ENCODE measurements around the gene MAP1B.

MAP1B gene

GRCh38 chr5:72146056-72146455 lies 38.8 kb downstream of the MAP1B start:
- H3K9me3 ChIP-seq (replicated peaks; ENCODE audit: insufficient read depth, low read length) = no peaks in the 10 kb centered on the region
- no peak overlapping the region for H3K9ac ChIP-seq (ENCODE audit: low read length)
- no peak overlapping the region for H3K4me2 ChIP-seq (ENCODE audit: low read depth, low read length)
- no peak overlapping the region for H2AFZ ChIP-seq (ENCODE audit: low read length)
- no peaks in the 10 kb centered on the region for H3K27me3 ChIP-seq (replicated peaks; ENCODE audit: insufficient read depth, low read length)
- no peak for DNase-seq
- no peak overlapping the region for H3K4me3 ChIP-seq (ENCODE audit: low read length)
- H3K36me3 ChIP-seq (replicated peaks; ENCODE audit: insufficient read depth, low read length) = no peaks in the 10 kb centered on the region
- H3K27ac ChIP-seq (ENCODE audit: low read length) = no peak overlapping the region
- H3K9me2 ChIP-seq (replicated peaks; ENCODE audit: insufficient read depth, low read length) = no peaks in the 10 kb centered on the region
- no peaks in the 10 kb centered on the region for H3K4me1 ChIP-seq (ENCODE audit: low read length)
- no peak for TF ChIP-seq EZH2 (optimal IDR thresholded peaks at IDR 0.05; ENCODE audit: low read depth, low read length)
- TF ChIP-seq EZH2phosphoT487 (IDR thresholded peaks at IDR 0.05; ENCODE audit: low read length) = no peak
- no peak for TF ChIP-seq CTCF (IDR thresholded peaks at IDR 0.05; ENCODE audit: low read length)
- H3K79me2 ChIP-seq (ENCODE audit: low read length) = no peaks in the 10 kb centered on the region
- no peaks in the 10 kb centered on the region for H3F3A ChIP-seq (ENCODE audit: insufficient read depth, low read length)
- H4K20me1 ChIP-seq (ENCODE audit: insufficient read depth, low read length) = no peaks in the 10 kb centered on the region

- Histone ChIP-seq H3K27me3 (replicated peaks; ENCODE audit: insufficient read depth, low read length) (no peaks in the 10 kb centered on the region), H4K20me1 (ENCODE audit: insufficient read depth, low read length) (no peaks in the 10 kb centered on the region), H3K9ac (ENCODE audit: low read length) (no peak overlapping the region), H3K36me3 (replicated peaks; ENCODE audit: insufficient read depth, low read length) (no peaks in the 10 kb centered on the region), H3K27ac (ENCODE audit: low read length) (no peak overlapping the region), H3K4me3 (ENCODE audit: low read length) (no peak overlapping the region), H3K9me2 (replicated peaks; ENCODE audit: insufficient read depth, low read length) (no peaks in the 10 kb centered on the region), H3K9me3 (replicated peaks; ENCODE audit: insufficient read depth, low read length) (no peaks in the 10 kb centered on the region), H3K4me1 (ENCODE audit: low read length) (no peaks in the 10 kb centered on the region), H2AFZ (ENCODE audit: low read length) (no peak overlapping the region), H3K4me2 (ENCODE audit: low read depth, low read length) (no peak overlapping the region), H3F3A (ENCODE audit: insufficient read depth, low read length) (no peaks in the 10 kb centered on the region), H3K79me2 (ENCODE audit: low read length) (no peaks in the 10 kb centered on the region)
- DNase-seq = no peak
- no peak for TF ChIP-seq CTCF (IDR thresholded peaks at IDR 0.05; ENCODE audit: low read length)
- TF ChIP-seq EZH2phosphoT487 (IDR thresholded peaks at IDR 0.05; ENCODE audit: low read length) = no peak
- no peak for TF ChIP-seq EZH2 (optimal IDR thresholded peaks at IDR 0.05; ENCODE audit: low read depth, low read length)
Observed at GRCh38 chr5:72147569-72147968, 40.3 kb downstream of the MAP1B start.

GRCh38 chr5:72149742-72150141 lies 42.5 kb downstream of the MAP1B start:
- no peaks in the 10 kb centered on the region for H4K20me1 ChIP-seq (ENCODE audit: insufficient read depth, low read length)
- H2AFZ ChIP-seq (ENCODE audit: low read length) = no peak overlapping the region
- no peak overlapping the region for H3K9ac ChIP-seq (ENCODE audit: low read length)
- no peaks in the 10 kb centered on the region for H3K9me3 ChIP-seq (replicated peaks; ENCODE audit: insufficient read depth, low read length)
- no peaks in the 10 kb centered on the region for H3K27me3 ChIP-seq (replicated peaks; ENCODE audit: insufficient read depth, low read length)
- H3K36me3 ChIP-seq (replicated peaks; ENCODE audit: insufficient read depth, low read length) = no peaks in the 10 kb centered on the region
- no peaks in the 10 kb centered on the region for H3F3A ChIP-seq (ENCODE audit: insufficient read depth, low read length)
- H3K4me1 ChIP-seq (ENCODE audit: low read length) = no peaks in the 10 kb centered on the region
- no peak overlapping the region for H3K27ac ChIP-seq (ENCODE audit: low read length)
- no peaks in the 10 kb centered on the region for H3K9me2 ChIP-seq (replicated peaks; ENCODE audit: insufficient read depth, low read length)
- no peak overlapping the region for H3K4me2 ChIP-seq (ENCODE audit: low read depth, low read length)
- no peaks in the 10 kb centered on the region for H3K79me2 ChIP-seq (ENCODE audit: low read length)
- TF ChIP-seq CTCF (IDR thresholded peaks at IDR 0.05; ENCODE audit: low read length) = no peak
- no peak for TF ChIP-seq EZH2phosphoT487 (IDR thresholded peaks at IDR 0.05; ENCODE audit: low read length)
- no peak for TF ChIP-seq EZH2 (optimal IDR thresholded peaks at IDR 0.05; ENCODE audit: low read depth, low read length)
- no peak for DNase-seq
- H3K4me3 ChIP-seq (ENCODE audit: low read length) = no peak overlapping the region

Data from MM.1S (cell line).